Body of pancreas (tissue), 4 donors: ENCODE results near the gene GPR132. TPM values are rescaled to one million over a fixed set of nuclear protein-coding genes. Genes with fewer than 3 reads are reported as not detected.

Source experiments
- ATAC-seq: fragments of 150-250 bp; one replicate; pipeline ENCODE4 v1.9.1; 2016
- DNase-seq, 4 donors: peaks; one replicate each; pipeline ENCODE4 v3.0.0-alpha.2; 2019
- H3K27ac ChIP-seq, 4 donors: fragments of 200-600 bp; sonication (generic); 1 replicate in 3 of 4; 2 replicates in 1 of 4; pipeline versions ENCODE4 v1.5.1 to v1.6.1; 2016 to 2019; ENCODE audit warnings: mild to moderate bottlenecking in 1 of 4, mixed read lengths in 1 of 4, moderate library complexity in 1 of 4
- H3K27me3 ChIP-seq, 2 donors: fragments of 200-600 bp; sonication (generic); one replicate each; pipeline ENCODE4 v1.6.0; 2016; ENCODE audit warnings: mild to moderate bottlenecking in 1 of 2
- H3K36me3 ChIP-seq, 2 donors: fragments of 200-600 bp; sonication (generic); replicated peaks in 1 of 2; 2 replicates each; pipeline ENCODE4 v1.5.1; 2016; ENCODE audit warnings: low read depth in 2 of 2; ENCODE audit not compliant: insufficient read depth in 1 of 2
- H3K4me1 ChIP-seq: fragments of 200-600 bp; sonication (generic); one replicate; pipeline ENCODE4 v1.6.0; 2016
- H3K4me3 ChIP-seq, 2 donors: fragments of 200-600 bp; sonication (generic); 1 replicate in 1 of 2; 2 replicates in 1 of 2; pipeline ENCODE4 v1.5.1; 2016 to 2019
- H3K9me3 ChIP-seq, 3 donors: fragments of 200-600 bp; sonication (generic); 1 replicate in 2 of 3; 2 replicates in 1 of 3; pipeline ENCODE4 v1.5.1; 2016
- CTCF ChIP-seq, 7 experiments: fragments of 450-650 bp in 4 of 7; fragments of 200-600 bp in 3 of 7; sonication (generic) in 3 of 7; IDR thresholded peaks; one replicate each; pipeline ENCODE4 v1.5.1; 2016 to 2019; ENCODE audit warnings: antibody characterized with exemption in 7 of 7
- POLR2A ChIP-seq, 3 donors: fragments of 450-650 bp; IDR thresholded peaks; one replicate each; pipeline ENCODE4 v1.6.1; 2016; ENCODE audit warnings: antibody characterized with exemption in 3 of 3, mild to moderate bottlenecking in 2 of 3
- WGBS, 2 donors: methylation state at CpG; one replicate each; pipeline ENCODE4 v1.1.5; 2017; 5-methylcytosine and 5-hydroxymethylcytosine counted together
- intact Hi-C: fragments of 100-400 bp; cut with DNase I; formaldehyde crosslinking; loops from one replicate; pipeline ENCODE4 v1.15.1; 2023
- total RNA-seq, 2 donors: library from RNA; depleted of rRNA; stranded (reverse); fragments of >200 nt; gene quantifications; one replicate each; pipeline ENCODE4 v1.1.0, GENCODE V29; 2016

GPR132 gene
- total RNA-seq, 2 donors from 2014 or later = 1.0 TPM; not detected in 1

GRCh38 chr14:105026802-105027563, 38.2 kb downstream of the GPR132 start:
- no peaks in the 10 kb centered on the region for H3K36me3 ChIP-seq
- H3K9me3 ChIP-seq = no peaks in the 10 kb centered on the region
- no peak overlapping the region for H3K27ac ChIP-seq
- ATAC-seq (no peak), DNase-seq (no peak)
- H3K4me1 ChIP-seq = peaks cover 3% of the 10 kb centered on the region
- H3K27me3 ChIP-seq = no peaks in the 10 kb centered on the region
- WGBS, 2 donors = 24 to 57% methylated on average over 1 of the region's 1 CpG
- H3K4me3 ChIP-seq = no peak overlapping the region
- intact Hi-C loops = no loop called here
- TF ChIP-seq POLR2A (IDR thresholded peaks at IDR 0.05) (no peak), CTCF (IDR thresholded peaks at IDR 0.05) (no peak)

- H3K9me3 ChIP-seq = no peaks in the 10 kb centered on the region
Observed at GRCh38 chr14:105026033-105026785, 39.0 kb downstream of the GPR132 start.

GRCh38 chr14:105025429-105025828, 39.8 kb downstream of the GPR132 start:
- Histone ChIP-seq H3K4me1 (peaks cover 11% of the 10 kb centered on the region), H3K27ac (no peak overlapping the region), H3K27me3 (no peaks in the 10 kb centered on the region), H3K36me3 (no peaks in the 10 kb centered on the region), H3K9me3 (no peaks in the 10 kb centered on the region), H3K4me3 (no peak overlapping the region)
- TF ChIP-seq POLR2A (IDR thresholded peaks at IDR 0.05) = no peak
- no peak for TF ChIP-seq CTCF (IDR thresholded peaks at IDR 0.05)
- no peak for ATAC-seq
- 91 to 94% methylated on average over 6 of the region's 6 CpGs for WGBS, 2 donors
- no peak for DNase-seq
- intact Hi-C loops = no loop called here

More at GRCh38 chr14:105026033-105026785, 39.0 kb downstream of the GPR132 start:
- H3K36me3 ChIP-seq = no peaks in the 10 kb centered on the region
- H3K4me1 ChIP-seq = peaks cover 10% of the 10 kb centered on the region
- WGBS, 2 donors = 82 to 91% methylated on average over 16 of the region's 16 CpGs
- peak overlapping the region in 1 of 4 donors; percentile 34 for H3K27ac ChIP-seq
- ATAC-seq = no peak
- DNase-seq = no peak
- no peak overlapping the region for H3K4me3 ChIP-seq
- H3K27me3 ChIP-seq = no peaks in the 10 kb centered on the region
- intact Hi-C loops = no loop called here
- no peak for TF ChIP-seq CTCF (IDR thresholded peaks at IDR 0.05)
- no peak for TF ChIP-seq POLR2A (IDR thresholded peaks at IDR 0.05)

- intact Hi-C loops = no loop called here
- no peaks in the 10 kb centered on the region for H3K9me3 ChIP-seq
- DNase-seq = no peak
- H3K27me3 ChIP-seq = no peaks in the 10 kb centered on the region
- no peak overlapping the region for H3K4me3 ChIP-seq
- H3K36me3 ChIP-seq = no peaks in the 10 kb centered on the region
- ATAC-seq = no peak
- 55 to 61% methylated on average over 4 of the region's 4 CpGs for WGBS, 2 donors
- no peak overlapping the region for H3K27ac ChIP-seq
- TF ChIP-seq POLR2A (IDR thresholded peaks at IDR 0.05) = no peak
- TF ChIP-seq CTCF (IDR thresholded peaks at IDR 0.05) = no peak
- peaks cover 25% of the 10 kb centered on the region for H3K4me1 ChIP-seq
Observed at GRCh38 chr14:105023791-105024480, 41.3 kb downstream of the GPR132 start.
